ENCODE measurements around the gene SH3RF1.

- TF ChIP-seq CTCF (IDR thresholded peaks at IDR 0.05; ENCODE audit: low read depth, low read length, missing input control) (no peak), TAF1 (conservative IDR thresholded peaks at IDR 0.05) (no peak), ZBTB33 (IDR thresholded peaks at IDR 0.05) (no peak), SP1 (IDR thresholded peaks at IDR 0.05) (peak; percentile 16), REST (IDR thresholded peaks at IDR 0.05) (no peak), GABPA (IDR thresholded peaks at IDR 0.05 in 1 of 2, conservative IDR thresholded peaks at IDR 0.05 in 1 of 2) (no peak), MAX (IDR thresholded peaks at IDR 0.05) (no peak), YY1 (IDR thresholded peaks at IDR 0.05) (no peak)
These were observed 225.9 kb downstream of the SH3RF1 start for GRCh38 chr4:169044714-169045447.

Data from liver (tissue), 3 donors.